IMR-90 (cell line): ENCODE measurements around the gene EFHD1. TPM values are rescaled to one million over a fixed set of nuclear protein-coding genes. Genes with fewer than 3 reads are reported as not detected.

Experiments used
- ATAC-seq: fragments of 200-7000 bp; cut with Tn5 transposase; 2 replicates; pipeline ENCODE4 v1.9.1; 2020; ENCODE audit warnings: low read depth, mild to moderate bottlenecking, moderate library complexity
- BruUV-seq: library from RNA; stranded (reverse); fragments of 400-500 nt; replicated peaks from 2 replicates; lab custom pipeline; 2021; lab: Mats Ljungman, UMichigan
- CTCF ChIA-PET: fragments of 300-600 bp; formaldehyde crosslinking; extraction: SDS; loops from one replicate; lab custom pipeline; 2021; ENCODE audit warnings: antibody characterized with exemption; lab: Yijun Ruan, JAX
- POLR2A ChIA-PET: fragments of 300-600 bp; sonication (Branson Sonifier 250); formaldehyde crosslinking; loops from one replicate; lab custom pipeline; 2022; ENCODE audit warnings: antibody characterized with exemption; ENCODE audit not compliant: unreplicated experiment; lab: Charles Lee
- DNase-seq: peaks from one replicate; pipeline ENCODE4 v3.0.0; 2013
- H2AFZ ChIP-seq: replicated peaks from 2 replicates; pipeline ENCODE3; 2013; ENCODE audit warnings: low read length, mild to moderate bottlenecking; ENCODE audit not compliant: poor library complexity
- H2AK5ac ChIP-seq: 2 replicates; pipeline ENCODE4 v1.6.1; 2013; ENCODE audit warnings: low read depth, low read length, inconsistent platforms
- H2AK9ac ChIP-seq: replicated peaks from 2 replicates; pipeline ENCODE3; 2013; ENCODE audit warnings: mild to moderate bottlenecking, low read depth, low read length, moderate library complexity; ENCODE audit not compliant: poor library complexity
- H2BK120ac ChIP-seq: 2 replicates; pipeline ENCODE4 v1.6.1; 2013; ENCODE audit warnings: low read depth, low read length, inconsistent platforms
- H2BK15ac ChIP-seq: 3 replicates; pipeline ENCODE4 v1.6.1; 2013; ENCODE audit warnings: low read depth, low read length, inconsistent platforms
- H2BK20ac ChIP-seq: 2 replicates; pipeline ENCODE4 v1.6.1; 2013; ENCODE audit warnings: low read depth, mild to moderate bottlenecking, inconsistent platforms, low read length, moderate library complexity
- H2BK5ac ChIP-seq: 2 replicates; pipeline ENCODE4 v1.6.1; 2013; ENCODE audit warnings: mild to moderate bottlenecking, low read depth, low read length, inconsistent platforms; ENCODE audit not compliant: poor library complexity, severe bottlenecking
- H3K14ac ChIP-seq: replicated peaks from 2 replicates; pipeline ENCODE4 v1.6.1; 2013; ENCODE audit warnings: low read depth, low read length, inconsistent platforms
- H3K18ac ChIP-seq: 2 replicates; pipeline ENCODE4 v1.6.1; 2013; ENCODE audit warnings: low read depth, low read length, control low read depth
- H3K23ac ChIP-seq: 2 replicates; pipeline ENCODE4 v1.6.1; 2013; ENCODE audit warnings: low read depth, low read length, inconsistent platforms
- H3K27ac ChIP-seq: 2 replicates; pipeline ENCODE4 v1.5.1; 2013; ENCODE audit warnings: mild to moderate bottlenecking, control low read depth, low read length; ENCODE audit not compliant: insufficient read depth
- H3K27me3 ChIP-seq: 2 replicates; pipeline ENCODE4 v1.6.1; 2013; ENCODE audit warnings: low read length; ENCODE audit not compliant: control insufficient read depth, insufficient read depth
- H3K36me3 ChIP-seq: 2 replicates; pipeline ENCODE4 v1.6.1; 2013; ENCODE audit warnings: low read length, mixed read lengths; ENCODE audit not compliant: control insufficient read depth, insufficient read depth
- H3K4ac ChIP-seq: 2 replicates; pipeline ENCODE4 v1.6.1; 2013; ENCODE audit warnings: low read depth, low read length, inconsistent platforms
- H3K4me1 ChIP-seq: 2 replicates; pipeline ENCODE4 v1.6.1; 2013; ENCODE audit warnings: low read length, mixed read lengths; ENCODE audit not compliant: control insufficient read depth, insufficient read depth
- H3K4me2 ChIP-seq: 2 replicates; pipeline ENCODE4 v1.6.1; 2013; ENCODE audit warnings: low read depth, mild to moderate bottlenecking, control low read depth, low read length, moderate library complexity
- H3K4me3 ChIP-seq: 2 replicates; pipeline ENCODE4 v1.5.1; 2013; ENCODE audit warnings: low read depth, mild to moderate bottlenecking, control low read depth, low read length, moderate library complexity; ENCODE audit not compliant: insufficient read depth
- H3K56ac ChIP-seq: 2 replicates; pipeline ENCODE4 v1.6.1; 2013; ENCODE audit warnings: low read length, inconsistent platforms; ENCODE audit not compliant: insufficient read depth; ENCODE audit errors: extremely low read depth
- H3K79me1 ChIP-seq, 2 experiments: 2 replicates each; pipeline ENCODE4 v1.6.1; 2013; ENCODE audit warnings: low read length in 2 of 2, inconsistent platforms in 1 of 2, low read depth in 1 of 2
- H3K9ac ChIP-seq: 2 replicates; pipeline ENCODE4 v1.6.1; 2013; ENCODE audit warnings: low read depth, low read length, control low read depth
- H3K9me1 ChIP-seq: 2 replicates; pipeline ENCODE4 v1.6.1; 2013; ENCODE audit warnings: low read length, inconsistent platforms; ENCODE audit not compliant: insufficient read depth
- H3K9me3 ChIP-seq: 2 replicates; pipeline ENCODE4 v1.6.1; 2013; ENCODE audit warnings: low read length; ENCODE audit not compliant: control insufficient read depth, insufficient read depth
- H4K20me1 ChIP-seq: 2 replicates; pipeline ENCODE4 v1.6.1; 2013; ENCODE audit warnings: low read length, inconsistent platforms; ENCODE audit not compliant: insufficient read depth
- H4K5ac ChIP-seq: 2 replicates; pipeline ENCODE4 v1.6.1; 2013; ENCODE audit warnings: mild to moderate bottlenecking, low read depth, low read length, control low read depth
- H4K8ac ChIP-seq, 2 experiments: 2 replicates each; pipeline ENCODE4 v1.6.1; 2013; ENCODE audit warnings: low read depth in 2 of 2, low read length in 2 of 2, control low read depth in 1 of 2, inconsistent platforms in 1 of 2
- H4K91ac ChIP-seq: 2 replicates; pipeline ENCODE4 v1.6.1; 2013; ENCODE audit warnings: low read depth, low read length, inconsistent platforms; ENCODE audit not compliant: insufficient read depth
- BHLHE40 ChIP-seq: fragments of 150-350 bp; IDR thresholded peaks from 2 replicates; pipeline ENCODE4 v1.6.1; 2016; ENCODE audit warnings: mild to moderate bottlenecking, low read depth, low read length
- CEBPB ChIP-seq: IDR thresholded peaks from 2 replicates; pipeline ENCODE4 v1.6.1; 2012; ENCODE audit warnings: low read depth, low read length, improper control_type of control experiment
- ELK1 ChIP-seq: fragments of 150-350 bp; IDR thresholded peaks from 2 replicates; pipeline ENCODE4 v1.6.1; 2016; ENCODE audit warnings: low read depth, mild to moderate bottlenecking, low read length, moderate library complexity, borderline replicate concordance
- FOS ChIP-seq: fragments of 150-350 bp; IDR thresholded peaks from 2 replicates; pipeline ENCODE4 v1.6.1; 2016; ENCODE audit warnings: low read depth, low read length
- MAZ ChIP-seq: IDR thresholded peaks from 2 replicates; pipeline ENCODE4 v1.6.1; 2012; ENCODE audit warnings: low read depth, mild to moderate bottlenecking, low read length, improper control_type of control experiment, moderate library complexity, borderline replicate concordance
- MXI1 ChIP-seq: IDR thresholded peaks from 2 replicates; pipeline ENCODE4 v1.6.1; 2012; ENCODE audit warnings: low read depth, mild to moderate bottlenecking, low read length, moderate library complexity, borderline replicate concordance
- NFE2L2 ChIP-seq: fragments of 150-350 bp; IDR thresholded peaks from 2 replicates; pipeline ENCODE4 v1.6.1; 2016; ENCODE audit warnings: low read depth, mild to moderate bottlenecking, low read length
- WGBS, 2 experiments: methylation state at CpG; one replicate each; pipeline versions ENCODE4 v1.1.5 to v1.1.7; 2013; ENCODE audit warnings: missing lambda C conversion rate in 2 of 2; ENCODE audit not compliant: insufficient read length in 1 of 2; ENCODE audit errors: extremely low coverage in 2 of 2; 5-methylcytosine and 5-hydroxymethylcytosine counted together
- dilution Hi-C: fragments of 300-500 bp; cut with HindIII; formaldehyde crosslinking; loops from one replicate; pipeline ENCODE4 v1.14.3; 2018; ENCODE audit warnings: low sequenced_read_pairs; ENCODE audit not compliant: unreplicated experiment
- in situ Hi-C: fragments of 300-500 bp; cut with MboI; formaldehyde crosslinking; loops from 3 replicates; pipeline ENCODE4 v1.14.3; 2019; ENCODE audit warnings: low sequenced_read_pairs, inconsistent platforms, mixed read lengths
- intact Hi-C: fragments of 100-400 bp; cut with micrococcal nuclease; formaldehyde crosslinking; loops from 2 replicates; pipeline ENCODE4 v1.10.0; 2022
- polyA plus RNA-seq, 3 experiments: library from polyadenylated mRNA; depleted of rRNA; stranded (reverse); fragments of >200 nt; gene quantifications; 2 replicates each; pipeline ENCODE4 v1.2.3, GENCODE V29; 2012; ENCODE audit warnings: low replicate concordance in 1 of 3
- total RNA-seq: library from RNA; depleted of rRNA; stranded (reverse); fragments of >200 nt; gene quantifications from 2 replicates; pipeline ENCODE4 v1.2.3, GENCODE V29; 2012

Gene EFHD1
- total and polyA plus RNA-seq, 2 of the 4 experiments (the other 2 are of a cell fraction): 0.27 TPM; not detected in 1

GRCh38 chr2:232603283-232603682 is 30.1 kb upstream of the EFHD1 start:
- intact Hi-C loops: loop anchor here (10.0 kb wide), 1 partner anchor 172 kb away; the partner anchor contains the start of gene KCNJ13
- in situ Hi-C loops: no loop called here

More at GRCh38 chr2:232603283-232603682, 30.1 kb upstream of the EFHD1 start:
- TF ChIP-seq MAZ (no peak), ELK1 (no peak), NFE2L2 (no peak), MXI1 (no peak), FOS (no peak), BHLHE40 (no peak), CEBPB (no peak)
- H3K18ac ChIP-seq: no peak overlapping the region
- no peak for DNase-seq
- ChIA-PET POLR2A (no interaction called here), CTCF (no interaction called here)
- no peak overlapping the region for H2BK15ac ChIP-seq
- no peaks in the 10 kb centered on the region for H3K79me1 ChIP-seq
- no peaks in the 10 kb centered on the region for H3K9me1 ChIP-seq
- no peak overlapping the region for H3K27ac ChIP-seq
- peaks cover 10% of the 10 kb centered on the region for H3K27me3 ChIP-seq
- no peak overlapping the region for H2BK20ac ChIP-seq
- H2BK5ac ChIP-seq: no peak overlapping the region
- H3K23ac ChIP-seq: no peak overlapping the region
- dilution Hi-C loops: no loop called here
- H3K14ac ChIP-seq: no peak overlapping the region
- H3K4me2 ChIP-seq: no peak overlapping the region
- BruUV-seq: no TSS peak
- no peaks in the 10 kb centered on the region for H3K9me3 ChIP-seq
- H3K4me1 ChIP-seq: no peaks in the 10 kb centered on the region
- no CpG with 5 or more reads among the region's 3 CpGs for WGBS, 2 experiments
- no peaks in the 10 kb centered on the region for H4K20me1 ChIP-seq
- no peak overlapping the region for H3K4me3 ChIP-seq
- no peak overlapping the region for H2AK9ac ChIP-seq
- no peak overlapping the region for H4K91ac ChIP-seq
- H4K8ac ChIP-seq: no peak overlapping the region
- no peak overlapping the region for H3K9ac ChIP-seq
- ATAC-seq: no peak
- H2BK120ac ChIP-seq: no peak overlapping the region
- no peak overlapping the region for H4K5ac ChIP-seq
- H2AFZ ChIP-seq: no peak overlapping the region
- no peaks in the 10 kb centered on the region for H3K36me3 ChIP-seq
- H2AK5ac ChIP-seq: no peak overlapping the region
- no peak overlapping the region for H3K4ac ChIP-seq
- no peak overlapping the region for H3K56ac ChIP-seq
